BE2C (cell line): ENCODE data around the gene SBSN.
A peak's percentile ranks its signal among the peaks of the same experiment; 100 is the strongest.

ENCODE experiments used
- DNase-seq: peaks from one replicate; pipeline ENCODE4 v3.0.0-alpha.2; 2020
- H3K27me3 ChIP-seq: fragments of 250-450 bp; sonication (Bioruptor Pico); 2 replicates; pipeline ENCODE4 v1.5.1; 2020; ENCODE audit warnings: mild to moderate bottlenecking
- H3K36me3 ChIP-seq: fragments of 250-450 bp; sonication (Bioruptor Pico); 2 replicates; pipeline ENCODE4 v1.5.1; 2020; ENCODE audit warnings: mild to moderate bottlenecking
- H3K4me1 ChIP-seq: fragments of 250-450 bp; sonication (Bioruptor Pico); 2 replicates; pipeline ENCODE4 v1.5.1; 2020
- H3K4me3 ChIP-seq: 2 replicates; pipeline ENCODE4 v1.5.1; 2011; ENCODE audit warnings: low read depth, low read length
- H3K9me3 ChIP-seq: fragments of 250-450 bp; sonication (Bioruptor Pico); 2 replicates; pipeline ENCODE4 v1.5.1; 2020
- TF ChIP-seq, protein P1 (sequence below): IDR thresholded peaks from 2 replicates; pipeline ENCODE4 v1.5.1; 2012; ENCODE audit warnings: mild to moderate bottlenecking, low read depth, low read length

Gene SBSN

DNA sequence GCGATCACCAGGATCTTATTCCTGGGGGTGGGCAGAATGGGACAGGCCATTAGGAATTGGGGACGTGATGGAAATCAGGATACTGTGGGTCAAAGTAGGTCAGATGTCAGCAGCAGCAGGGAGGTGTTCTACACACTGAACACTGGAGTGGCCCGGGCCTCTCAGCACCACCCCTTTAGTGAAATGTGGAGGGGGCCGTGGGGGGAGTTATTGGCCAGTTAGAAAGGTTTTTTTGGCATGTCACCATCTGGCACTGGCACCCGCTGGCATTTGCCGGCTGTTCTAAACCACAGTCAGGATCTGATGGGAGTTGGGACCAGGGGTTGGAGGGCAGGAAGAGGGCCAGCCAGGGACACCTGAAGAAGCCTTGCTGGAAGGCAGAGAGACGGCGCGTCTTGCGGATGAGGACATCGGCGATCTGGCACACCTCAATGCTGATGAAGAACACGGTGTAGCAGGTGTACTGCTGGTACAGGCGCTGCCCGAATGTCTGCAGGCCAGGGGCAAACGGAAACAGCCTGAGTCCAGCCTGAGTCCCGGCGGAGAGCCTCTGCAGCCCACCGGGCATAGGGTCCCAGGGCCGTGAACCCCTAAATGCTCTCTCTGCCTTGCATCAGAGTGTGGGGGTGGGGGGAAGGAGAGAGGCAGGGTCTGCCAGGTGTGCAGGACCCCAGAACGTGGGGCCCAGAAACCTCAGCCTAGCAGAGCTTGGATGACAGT is 23.1 kb upstream of the SBSN start:
- Histone ChIP-seq H3K27me3 (no peaks in the 10 kb centered on the region), H3K36me3 (peaks cover 6% of the 10 kb centered on the region; the same call in 1 of the 2 replicates), H3K9me3 (no peaks in the 10 kb centered on the region), H3K4me1 (peaks cover 5% of the 10 kb centered on the region), H3K4me3 (no peak overlapping the region)
- TF ChIP-seq, protein P1, sequence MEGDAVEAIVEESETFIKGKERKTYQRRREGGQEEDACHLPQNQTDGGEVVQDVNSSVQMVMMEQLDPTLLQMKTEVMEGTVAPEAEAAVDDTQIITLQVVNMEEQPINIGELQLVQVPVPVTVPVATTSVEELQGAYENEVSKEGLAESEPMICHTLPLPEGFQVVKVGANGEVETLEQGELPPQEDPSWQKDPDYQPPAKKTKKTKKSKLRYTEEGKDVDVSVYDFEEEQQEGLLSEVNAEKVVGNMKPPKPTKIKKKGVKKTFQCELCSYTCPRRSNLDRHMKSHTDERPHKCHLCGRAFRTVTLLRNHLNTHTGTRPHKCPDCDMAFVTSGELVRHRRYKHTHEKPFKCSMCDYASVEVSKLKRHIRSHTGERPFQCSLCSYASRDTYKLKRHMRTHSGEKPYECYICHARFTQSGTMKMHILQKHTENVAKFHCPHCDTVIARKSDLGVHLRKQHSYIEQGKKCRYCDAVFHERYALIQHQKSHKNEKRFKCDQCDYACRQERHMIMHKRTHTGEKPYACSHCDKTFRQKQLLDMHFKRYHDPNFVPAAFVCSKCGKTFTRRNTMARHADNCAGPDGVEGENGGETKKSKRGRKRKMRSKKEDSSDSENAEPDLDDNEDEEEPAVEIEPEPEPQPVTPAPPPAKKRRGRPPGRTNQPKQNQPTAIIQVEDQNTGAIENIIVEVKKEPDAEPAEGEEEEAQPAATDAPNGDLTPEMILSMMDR, result no peak
- DNase-seq, result no peak

DNA sequence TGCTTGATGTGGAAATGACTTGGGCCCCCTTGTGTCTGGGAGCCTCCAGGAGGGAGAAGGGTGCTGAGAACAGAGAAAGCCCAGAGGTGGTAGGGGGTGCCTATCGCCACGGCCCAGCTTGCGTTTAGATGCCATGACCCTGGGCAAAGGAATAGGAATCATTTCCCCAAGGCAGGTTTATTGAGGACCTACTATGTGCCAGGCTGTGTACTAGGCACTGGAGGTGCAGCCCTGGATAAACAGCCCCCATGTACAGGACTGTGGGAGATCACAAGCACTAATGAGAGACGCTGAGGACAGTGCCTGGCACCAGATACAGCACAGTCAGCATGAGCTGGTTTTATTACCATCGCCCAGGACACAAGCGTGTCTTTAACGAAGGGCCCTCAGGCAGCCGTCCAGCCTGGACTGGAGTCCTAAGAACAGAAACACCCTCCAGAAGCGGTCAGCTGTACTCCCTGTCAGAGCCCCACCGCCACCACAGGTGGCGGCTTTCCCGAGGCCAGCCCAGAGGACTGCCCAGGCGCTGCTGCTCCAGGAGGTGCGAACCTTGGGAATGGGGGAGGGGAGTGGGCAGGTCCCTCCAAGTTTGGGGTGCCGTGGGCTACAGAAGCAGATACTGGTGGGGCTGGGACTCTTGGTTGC is 21.9 kb upstream of the SBSN start:
- TF ChIP-seq, protein P1, result no peak
- Histone ChIP-seq H3K9me3 (no peaks in the 10 kb centered on the region), H3K4me3 (no peak overlapping the region), H3K36me3 (peaks cover 9% of the 10 kb centered on the region), H3K4me1 (no peaks in the 10 kb centered on the region), H3K27me3 (no peaks in the 10 kb centered on the region)
- DNase-seq, result no peak

DNA sequence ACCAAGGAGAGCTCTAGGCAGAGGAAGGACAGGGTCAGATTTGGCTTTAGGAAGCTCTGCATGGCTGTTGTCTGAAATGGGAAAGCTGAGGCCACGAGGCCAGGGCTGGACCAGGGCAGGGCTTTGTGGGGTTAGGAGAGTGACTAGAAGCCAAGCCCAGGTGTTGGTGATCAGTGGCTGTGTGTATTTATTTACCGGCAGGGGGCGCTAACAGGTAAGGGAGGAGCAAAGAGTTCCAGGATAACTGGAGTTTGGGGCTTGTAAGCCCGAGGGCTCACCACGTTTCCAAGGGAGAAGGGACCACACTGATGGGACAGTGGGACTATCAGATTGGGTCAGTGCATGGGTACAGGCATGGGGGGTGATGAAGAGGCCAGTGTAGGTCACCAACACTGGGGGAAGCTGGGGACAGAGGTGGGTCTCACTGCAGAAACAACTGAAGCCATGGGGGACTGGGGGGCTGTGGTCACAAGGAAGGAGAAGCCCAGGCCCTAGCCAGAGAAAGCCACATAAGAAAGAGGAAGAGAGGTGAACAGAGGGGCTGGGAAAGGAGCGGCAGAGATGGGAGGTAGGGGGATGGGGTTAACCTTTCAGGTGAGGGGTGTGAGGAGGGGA is 21.2 kb upstream of the SBSN start:
- peak; percentile 73 for DNase-seq
- no peaks in the 10 kb centered on the region for H3K9me3 ChIP-seq
- H3K4me1 ChIP-seq, result no peaks in the 10 kb centered on the region
- TF ChIP-seq, protein P1, result peak; percentile 75
- no peak overlapping the region for H3K4me3 ChIP-seq
- no peaks in the 10 kb centered on the region for H3K27me3 ChIP-seq
- H3K36me3 ChIP-seq, result peaks cover 9% of the 10 kb centered on the region

DNA sequence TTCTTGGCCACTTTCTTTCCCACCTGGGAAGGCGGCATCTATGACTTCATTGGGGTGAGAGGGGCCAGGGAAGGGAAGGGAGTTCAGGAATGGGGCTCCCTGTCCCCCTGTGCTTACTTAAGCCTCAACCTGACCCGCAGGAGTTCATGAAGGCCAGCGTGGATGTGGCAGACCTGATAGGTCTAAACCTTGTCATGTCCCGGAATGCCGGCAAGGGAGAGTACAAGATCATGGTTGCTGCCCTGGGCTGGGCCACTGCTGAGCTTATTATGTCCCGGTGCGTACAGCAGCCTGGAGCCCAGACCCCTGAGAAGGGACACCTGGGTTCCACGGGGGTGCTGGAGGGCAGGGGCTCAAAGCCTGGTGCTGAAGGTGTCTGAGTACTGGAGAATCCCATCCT is 18.4 kb upstream of the SBSN start:
- Histone ChIP-seq H3K27me3 (no peaks in the 10 kb centered on the region), H3K4me1 (no peaks in the 10 kb centered on the region), H3K36me3 (peaks cover 9% of the 10 kb centered on the region), H3K4me3 (peak overlapping the region; percentile 94), H3K9me3 (no peaks in the 10 kb centered on the region)
- DNase-seq, result no peak
- TF ChIP-seq, protein P1, result no peak

DNA sequence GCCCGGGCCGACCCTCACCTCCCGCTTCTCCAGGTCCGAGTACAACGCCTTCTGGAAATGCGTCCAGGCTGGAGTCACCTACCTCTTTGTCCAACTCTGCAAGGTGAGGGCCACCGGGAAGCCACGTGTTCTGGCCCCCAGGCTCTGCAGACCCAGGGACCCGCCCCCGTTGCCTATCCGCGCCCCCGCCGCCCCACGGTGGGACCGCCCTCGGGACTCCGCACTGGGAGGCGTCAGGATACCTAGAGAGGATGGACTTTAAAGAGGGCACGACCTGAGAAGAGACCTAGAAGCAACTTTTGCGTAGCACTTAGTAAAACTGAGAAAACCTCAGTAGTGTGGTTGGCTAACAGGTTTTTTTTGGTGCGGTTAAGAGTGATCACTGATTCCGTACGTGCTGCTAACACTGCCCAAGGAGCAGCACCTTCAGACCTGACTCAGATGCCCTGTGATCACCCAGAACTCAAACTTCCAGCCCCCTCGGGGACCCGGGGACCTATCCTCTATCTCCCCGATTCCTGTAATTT is 17.8 kb upstream of the SBSN start:
- Histone ChIP-seq H3K9me3 (no peaks in the 10 kb centered on the region), H3K4me1 (no peaks in the 10 kb centered on the region), H3K36me3 (peaks cover 9% of the 10 kb centered on the region), H3K4me3 (peak overlapping the region; percentile 94), H3K27me3 (no peaks in the 10 kb centered on the region)
- peak; percentile 44 for DNase-seq
- TF ChIP-seq, protein P1, result no peak
